Measurements from ENCODE around the gene ACY1.
"Not testable (repeated sequence)": the region's sequence is repeated elsewhere in the genome, so short reads cannot be mapped to it uniquely, and the experiment has no call there.

The ACY1 gene

DNA sequence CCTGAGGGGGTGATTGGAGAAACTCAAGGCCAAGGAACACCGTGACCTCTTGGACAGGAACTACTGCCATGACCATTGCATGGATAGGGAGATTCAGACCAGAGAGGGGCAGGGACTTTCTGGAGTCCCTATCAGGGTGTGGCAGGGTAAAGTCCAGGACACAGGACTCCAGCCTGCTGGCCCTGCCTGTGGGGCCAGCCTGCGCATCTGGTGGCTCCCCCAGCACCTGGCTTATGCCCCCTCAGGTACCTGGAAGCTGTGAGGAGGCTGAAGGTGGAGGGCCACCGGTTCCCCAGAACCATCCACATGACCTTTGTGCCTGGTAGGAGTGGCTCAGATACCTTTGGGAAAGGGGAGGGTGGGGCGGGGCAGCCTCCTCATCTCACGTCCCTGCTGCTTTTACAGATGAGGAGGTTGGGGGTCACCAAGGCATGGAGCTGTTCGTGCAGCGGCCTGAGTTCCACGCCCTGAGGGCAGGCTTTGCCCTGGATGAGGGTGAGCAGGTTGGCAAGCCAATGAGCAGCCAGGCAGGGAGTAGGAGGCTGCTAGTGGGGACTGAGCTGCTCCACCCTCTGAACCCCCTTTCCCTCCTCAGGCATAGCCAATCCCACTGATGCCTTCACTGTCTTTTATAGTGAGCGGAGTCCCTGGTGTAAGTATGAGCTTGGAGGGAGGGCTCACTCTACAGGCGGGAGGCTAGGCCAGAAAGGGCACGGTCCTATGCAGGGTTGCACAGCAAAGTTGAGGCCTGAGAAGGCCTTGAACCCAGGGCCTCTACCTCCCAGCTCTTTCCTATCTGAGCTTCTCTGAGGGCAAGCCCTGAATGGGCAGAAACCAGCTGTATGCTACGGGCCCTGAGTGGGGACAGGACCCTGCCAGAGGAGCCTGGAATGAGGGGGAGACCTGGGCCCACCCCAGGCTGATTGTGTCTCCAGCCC is 2.9 kb downstream of the ACY1 start:
- DNase-seq: no peak

DNA sequence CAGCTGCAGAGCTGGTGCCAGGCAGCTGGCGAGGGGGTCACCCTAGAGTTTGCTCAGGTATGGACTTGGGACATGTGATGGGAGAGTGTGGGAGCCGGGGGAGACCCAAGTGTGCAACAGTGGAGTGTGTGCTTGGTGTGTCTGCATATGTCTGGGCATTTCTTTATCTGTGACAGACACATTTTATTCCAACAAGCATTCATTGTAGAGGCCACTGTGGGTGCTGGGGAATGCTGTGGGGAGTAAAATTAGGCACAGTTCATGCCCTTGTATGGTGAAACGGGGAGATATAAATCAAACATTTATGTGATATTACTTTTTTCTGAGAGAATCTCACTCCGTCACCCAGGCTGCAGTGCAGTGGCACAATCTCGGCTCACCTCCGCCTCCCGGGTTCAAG is 4.2 kb downstream of the ACY1 start:
- no peak for DNase-seq

- DNase-seq: no peak
Measured at GRCh38 chr3:51988286-51989146, 5.2 kb downstream of the ACY1 start.

DNA sequence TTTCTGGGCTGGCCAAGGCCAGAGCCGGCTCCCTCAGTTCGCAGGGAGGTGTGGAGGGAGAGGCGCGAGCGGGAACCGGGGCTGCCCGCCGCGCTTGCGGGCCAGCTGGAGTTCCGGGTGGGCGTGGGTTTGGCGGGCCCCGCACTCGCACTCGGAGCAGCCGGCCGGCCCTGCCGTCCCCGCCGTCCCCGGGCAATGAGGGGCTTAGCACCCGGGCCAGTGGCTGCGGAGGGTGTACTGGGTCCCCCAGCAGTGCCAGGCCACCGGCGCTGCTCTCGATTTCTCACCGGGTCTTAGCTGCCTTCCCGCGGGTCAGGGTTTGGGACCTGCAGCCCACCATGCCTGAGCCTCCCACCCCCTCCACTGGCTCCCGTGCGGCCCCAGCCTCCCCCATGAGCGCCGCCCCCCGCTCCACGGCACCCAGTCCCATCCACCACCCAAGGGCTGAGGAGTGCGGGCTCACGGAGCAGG is 7.2 kb downstream of the ACY1 start:
- not testable (repeated sequence) for DNase-seq

GRCh38 chr3:51992017-51992682 is 8.8 kb downstream of the ACY1 start:
- no peak for DNase-seq

GRCh38 chr3:51993657-51994056 is 10.3 kb downstream of the ACY1 start:
- not testable (repeated sequence) for DNase-seq

- no peak for DNase-seq
Measured at GRCh38 chr3:51994530-51994929, 11.2 kb downstream of the ACY1 start.

- peak; percentile 96 for DNase-seq
Measured at GRCh38 chr3:51995346-51996163, 12.2 kb downstream of the ACY1 start, which contains the start of gene RPL29. RPL29 (minus strand) TSS chr3:51995895; CDS start chr3:51995461, 434 bp downstream.

GRCh38 chr3:51997172-51997571 is 13.8 kb downstream of the ACY1 start:
- no peak for DNase-seq

- DNase-seq: no peak
Measured at GRCh38 chr3:51997935-51998596, 14.7 kb downstream of the ACY1 start.

DNA sequence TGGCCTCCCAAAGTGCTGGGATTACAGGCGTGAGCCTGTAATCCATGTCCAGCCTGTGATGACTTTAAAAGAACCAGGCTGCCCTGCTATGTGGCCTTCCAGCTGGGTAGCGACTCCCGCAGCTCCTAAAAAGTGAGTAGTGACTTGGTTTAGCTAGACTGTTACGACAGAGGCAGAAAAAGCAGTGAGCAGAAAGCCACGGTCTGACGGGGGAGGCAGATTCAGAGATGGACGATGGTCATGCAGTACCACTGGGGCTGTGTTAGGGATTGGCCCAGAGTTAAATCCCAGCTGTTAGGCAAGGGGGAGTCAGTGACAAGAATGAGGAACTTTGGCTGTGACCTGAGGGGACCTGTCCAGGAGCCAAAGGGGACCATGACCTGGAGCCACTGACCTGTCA is 15.4 kb downstream of the ACY1 start:
- no peak for DNase-seq

GRCh38 chr3:51999846-52000245 is 16.5 kb downstream of the ACY1 start:
- no peak for DNase-seq

GRCh38 chr3:52001443-52001974 is 18.2 kb downstream of the ACY1 start:
- peak; percentile 85 for DNase-seq

- no peak for DNase-seq
Measured at GRCh38 chr3:52002748-52003147, 19.4 kb downstream of the ACY1 start.

- DNase-seq: no peak
Measured at GRCh38 chr3:52004163-52004787, 20.9 kb downstream of the ACY1 start.

DNA sequence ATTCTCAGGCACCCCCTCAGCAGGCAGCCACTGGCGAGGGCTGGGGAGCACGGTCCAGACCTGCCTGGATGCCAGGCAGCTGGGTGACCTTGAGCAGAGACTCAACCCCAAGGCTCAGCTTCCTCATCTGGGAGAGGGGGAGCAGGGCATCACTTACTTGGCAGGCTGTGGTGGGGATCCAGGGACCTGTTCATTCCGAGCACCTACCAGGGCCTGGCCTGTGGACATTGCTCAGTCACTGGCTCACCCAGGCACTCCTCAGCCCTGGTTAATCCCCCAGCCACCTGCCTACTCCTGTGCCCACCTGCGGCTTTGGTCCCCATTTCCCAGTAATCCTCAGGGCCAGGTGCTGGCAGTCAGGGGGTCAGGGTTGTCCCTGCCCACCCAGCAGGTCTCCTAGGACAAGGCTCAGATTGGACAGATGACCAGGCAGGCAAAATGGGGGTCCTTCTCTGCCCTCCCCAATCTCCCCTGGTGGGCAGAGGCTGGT is 21.6 kb downstream of the ACY1 start:
- DNase-seq: no peak

GRCh38 chr3:52005571-52005986 is 22.2 kb downstream of the ACY1 start:
- DNase-seq: no peak

- no peak for DNase-seq
Measured at GRCh38 chr3:52006017-52006819, 22.9 kb downstream of the ACY1 start.

GRCh38 chr3:52006820-52007133 is 23.4 kb downstream of the ACY1 start:
- DNase-seq: no peak

GRCh38 chr3:52007291-52007690 is 24.0 kb downstream of the ACY1 start:
- no peak for DNase-seq
